UCSD-AML1 (cell line): ENCODE results near the gene TBX20.
"Not testable (repeated sequence)": the region's sequence is repeated elsewhere in the genome, so short reads cannot be mapped to it uniquely, and the experiment has no call there.

Experiments used
- DNase-seq: peaks from one replicate; lab custom pipeline; 2025; ENCODE audit not compliant: unreplicated experiment; lab: John Stamatoyannopoulos, UW

TBX20 gene

GRCh38 chr7:35222445-35222844, 31.5 kb downstream of the TBX20 start:
- not testable (repeated sequence) for DNase-seq

DNA sequence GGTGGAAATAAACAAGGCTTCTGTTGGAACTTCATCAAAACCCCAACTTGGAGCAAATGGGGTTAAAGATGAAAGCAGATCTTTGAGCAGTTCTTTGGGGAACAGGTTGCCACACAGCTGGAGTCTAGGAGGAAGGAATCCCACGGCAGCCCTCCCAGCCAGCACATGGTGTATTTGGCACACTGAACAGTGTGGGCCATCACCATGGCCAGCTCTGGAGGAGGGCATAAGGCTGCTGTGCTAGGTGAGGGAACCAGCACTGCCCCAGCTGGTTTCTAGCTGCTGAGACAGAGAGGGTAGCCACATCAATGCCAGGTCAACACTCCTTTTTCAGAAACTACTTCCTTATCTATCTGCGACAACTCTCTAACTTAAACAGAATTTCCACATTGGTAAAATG, 33.7 kb downstream of the TBX20 start:
- not testable (repeated sequence) for DNase-seq

DNA sequence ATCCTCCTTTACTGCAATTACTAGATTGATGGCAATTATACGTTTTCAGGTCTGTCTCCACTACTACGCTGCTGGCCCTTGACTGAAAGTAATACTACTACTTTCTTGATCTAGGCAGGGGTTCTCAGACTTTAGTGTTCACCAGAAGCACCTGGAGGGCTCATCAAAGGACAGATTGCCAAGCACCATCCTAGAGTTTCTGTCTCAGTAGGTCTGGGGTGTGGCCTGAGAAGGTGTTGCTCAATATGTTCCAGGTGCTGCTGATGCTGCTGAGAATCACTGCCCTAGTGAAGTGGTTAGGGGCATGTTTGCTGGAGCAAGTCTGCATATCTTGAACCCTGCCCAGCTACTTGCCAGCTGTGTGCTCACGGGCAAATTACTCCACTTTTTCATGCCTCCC, 37.9 kb downstream of the TBX20 start:
- not testable (repeated sequence) for DNase-seq

GRCh38 chr7:35215063-35215462, 38.8 kb downstream of the TBX20 start:
- not testable (repeated sequence) for DNase-seq

- DNase-seq, result not testable (repeated sequence)
These were observed 47.0 kb downstream of the TBX20 start for GRCh38 chr7:35206924-35207323.

- not testable (repeated sequence) for DNase-seq
These were observed 49.0 kb downstream of the TBX20 start for GRCh38 chr7:35204850-35205249.

GRCh38 chr7:35204031-35204430, 49.9 kb downstream of the TBX20 start:
- DNase-seq, result not testable (repeated sequence)

DNA sequence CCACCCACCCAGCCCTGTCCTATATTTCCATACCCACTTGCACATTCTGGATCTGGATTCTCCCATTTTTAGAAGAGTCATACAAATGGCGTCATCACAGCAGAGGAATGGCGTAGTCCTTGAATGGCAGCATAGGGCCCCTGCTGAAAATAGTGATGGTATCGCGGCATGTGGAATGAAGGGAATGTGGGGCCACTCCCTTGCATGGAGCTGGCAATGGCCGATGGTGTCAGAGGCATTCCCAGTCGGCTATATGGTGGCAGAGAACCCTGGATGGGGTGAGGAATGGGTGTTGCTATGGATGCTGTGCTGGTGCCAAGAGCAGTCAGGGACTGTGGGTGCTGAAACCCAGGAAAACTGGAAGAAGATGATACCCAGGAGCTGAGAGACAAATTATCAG, 51.5 kb downstream of the TBX20 start:
- not testable (repeated sequence) for DNase-seq

- DNase-seq, result not testable (repeated sequence)
These were observed 53.7 kb downstream of the TBX20 start for GRCh38 chr7:35200170-35200569.

DNA sequence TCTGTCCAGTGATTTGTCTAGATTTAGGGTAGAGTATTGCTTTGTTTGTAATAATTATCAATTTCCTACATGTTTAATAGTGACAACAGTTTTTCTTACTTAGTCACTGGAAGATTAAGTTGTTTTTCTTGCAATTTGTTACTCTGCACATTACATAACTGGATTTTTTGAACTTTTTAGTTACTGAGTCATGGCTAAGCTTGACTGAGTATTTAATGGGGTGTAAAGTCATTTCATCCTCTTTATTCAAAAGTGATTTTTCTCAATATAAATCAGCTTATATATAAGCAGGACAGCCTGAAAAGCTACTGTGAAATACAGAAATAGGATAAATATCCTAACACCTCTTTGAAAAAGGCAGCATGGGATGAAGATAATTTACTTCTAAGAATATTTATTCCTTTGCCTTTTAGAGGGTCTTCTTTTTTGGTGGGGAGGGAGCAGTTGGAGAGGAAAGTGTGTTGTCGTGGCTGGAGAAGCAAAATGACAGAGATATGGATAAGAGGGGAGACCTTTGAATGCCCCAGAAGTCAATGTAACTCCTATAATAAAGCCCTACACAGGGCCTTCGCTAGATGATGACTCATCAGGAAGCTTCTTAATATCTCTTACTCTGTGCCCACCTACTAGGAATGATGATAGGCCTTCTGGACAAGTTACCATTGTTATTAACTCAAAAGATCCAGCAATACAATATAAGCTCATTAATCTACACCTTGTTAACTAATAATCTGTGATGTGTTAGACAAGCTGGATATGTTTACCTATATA, 55.3 kb downstream of the TBX20 start:
- DNase-seq, result not testable (repeated sequence)

- DNase-seq, result not testable (repeated sequence)
These were observed 62.3 kb downstream of the TBX20 start for GRCh38 chr7:35191571-35191970.

DNA sequence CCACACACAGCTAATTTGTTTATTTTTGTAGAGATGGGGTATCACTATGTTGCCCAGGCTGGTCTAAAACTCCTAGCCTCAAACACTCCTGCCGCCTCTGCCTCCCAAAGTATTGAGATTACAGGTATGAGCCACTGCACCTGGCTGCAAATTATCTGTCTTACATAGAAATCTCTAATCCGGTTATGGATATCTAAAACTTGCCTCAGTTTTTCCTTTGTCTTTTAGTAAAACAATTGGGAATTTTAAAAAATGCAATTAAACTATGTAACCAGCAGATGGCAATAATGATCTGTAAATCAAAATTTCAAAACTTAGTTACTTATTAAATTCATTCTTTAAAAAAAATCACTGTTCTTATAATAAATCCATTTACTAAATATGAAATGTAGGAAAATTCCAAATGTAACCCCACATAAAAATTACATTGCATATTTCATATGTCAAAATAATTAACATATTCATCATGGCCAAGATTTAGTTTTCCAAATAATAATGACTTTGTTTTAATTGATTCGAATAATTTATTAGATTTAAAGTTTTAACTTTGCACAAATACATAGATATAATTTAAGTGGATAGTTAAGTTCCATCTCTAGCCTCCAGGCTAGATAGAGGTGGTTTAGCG, 63.6 kb downstream of the TBX20 start:
- DNase-seq, result not testable (repeated sequence)

DNA sequence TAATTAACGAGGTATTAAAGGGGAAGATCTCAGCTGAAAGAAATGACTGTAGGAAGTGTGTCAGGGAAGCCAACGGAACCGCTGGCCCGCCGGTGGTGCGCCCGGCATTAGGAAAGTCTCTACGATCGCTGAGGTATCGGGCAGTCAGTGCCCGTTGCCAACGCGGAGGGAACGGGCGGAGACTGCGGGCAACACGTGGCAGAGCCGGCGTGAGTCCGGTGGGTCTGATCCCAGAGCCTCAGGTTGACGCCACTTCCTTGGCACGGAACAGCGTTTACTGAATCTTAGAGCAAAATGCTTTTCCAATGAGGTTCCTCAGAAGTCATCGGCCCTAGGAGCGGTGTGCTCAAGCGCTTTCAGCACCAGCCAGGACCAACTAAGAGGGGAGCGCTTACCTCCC, 67.1 kb downstream of the TBX20 start:
- DNase-seq, result not testable (repeated sequence)

GRCh38 chr7:35185908-35186731, 67.8 kb downstream of the TBX20 start:
- no peak for DNase-seq

- DNase-seq, result not testable (repeated sequence)
These were observed 68.4 kb downstream of the TBX20 start for GRCh38 chr7:35185578-35185907.

GRCh38 chr7:35184961-35185360, 68.9 kb downstream of the TBX20 start:
- DNase-seq, result not testable (repeated sequence)

GRCh38 chr7:35183873-35184503, 69.9 kb downstream of the TBX20 start:
- DNase-seq, result not testable (repeated sequence)

DNA sequence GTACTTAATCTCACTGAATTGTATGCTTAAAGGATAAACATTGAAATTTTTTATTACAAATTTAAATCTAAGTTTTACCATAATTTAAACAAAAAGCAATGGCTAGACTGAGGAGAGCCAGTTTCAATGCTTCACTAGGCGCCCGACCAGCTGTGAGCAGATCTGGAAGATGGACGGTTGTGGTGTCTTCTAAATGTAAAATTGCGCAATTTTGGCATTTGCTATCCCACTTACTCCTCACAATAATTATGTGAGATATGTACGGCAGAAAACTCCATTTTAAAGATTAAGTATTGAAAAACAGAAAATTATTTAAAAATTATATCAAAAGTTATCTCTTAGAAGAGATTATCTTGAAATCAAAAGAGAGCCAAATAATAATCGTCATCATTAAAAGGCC, 73.2 kb downstream of the TBX20 start:
- DNase-seq, result not testable (repeated sequence)

DNA sequence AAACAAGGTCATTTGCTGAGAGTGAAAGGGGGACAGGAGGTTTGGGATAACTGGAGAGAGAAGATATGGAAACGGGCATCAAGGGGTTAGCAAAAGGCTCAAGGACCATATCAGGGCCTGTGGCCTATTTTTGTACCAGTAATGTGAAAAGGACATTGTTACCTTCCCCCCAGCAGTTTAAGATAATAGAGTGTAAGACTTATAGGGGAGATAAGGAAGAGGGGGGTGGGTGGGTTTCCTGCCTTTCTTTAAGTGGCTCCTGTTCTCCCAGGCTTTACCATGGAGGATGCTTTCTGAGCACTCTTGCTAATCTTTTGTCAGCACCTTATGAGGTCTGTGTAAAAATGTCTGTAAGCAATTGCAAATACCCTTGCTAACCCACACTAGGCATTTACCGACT, 80.7 kb downstream of the TBX20 start:
- DNase-seq, result not testable (repeated sequence)

GRCh38 chr7:35172131-35172530, 81.8 kb downstream of the TBX20 start:
- DNase-seq, result not testable (repeated sequence)

GRCh38 chr7:35167658-35168057, 86.2 kb downstream of the TBX20 start:
- DNase-seq, result not testable (repeated sequence)
